Upper lobe of left lung (tissue), 4 donors: ENCODE results near the gene SIVA1.

ENCODE experiments used
- EP300 ChIP-seq, 4 donors: sonication (generic); formaldehyde crosslinking; IDR thresholded peaks; one replicate each; pipeline ENCODE4 v1.5.1; 2017; ENCODE audit warnings: antibody characterized with exemption in 4 of 4, control low read depth in 2 of 4
- POLR2A ChIP-seq, 4 donors: fragments of 450-650 bp; IDR thresholded peaks; one replicate each; pipeline ENCODE4 v1.5.1; 2016 to 2017; ENCODE audit warnings: antibody characterized with exemption in 4 of 4, mild to moderate bottlenecking in 2 of 4
- TF ChIP-seq, protein P1 (sequence below), 6 experiments: fragments of 450-650 bp in 4 of 6; fragments of 200-600 bp in 2 of 6; sonication (generic) in 2 of 6; IDR thresholded peaks; one replicate each; pipeline ENCODE4 v1.5.1; 2016 to 2019; ENCODE audit warnings: antibody characterized with exemption in 6 of 6

- TF ChIP-seq POLR2A (IDR thresholded peaks at IDR 0.05) (no peak), EP300 (IDR thresholded peaks at IDR 0.05) (no peak)
- TF ChIP-seq, protein P1, sequence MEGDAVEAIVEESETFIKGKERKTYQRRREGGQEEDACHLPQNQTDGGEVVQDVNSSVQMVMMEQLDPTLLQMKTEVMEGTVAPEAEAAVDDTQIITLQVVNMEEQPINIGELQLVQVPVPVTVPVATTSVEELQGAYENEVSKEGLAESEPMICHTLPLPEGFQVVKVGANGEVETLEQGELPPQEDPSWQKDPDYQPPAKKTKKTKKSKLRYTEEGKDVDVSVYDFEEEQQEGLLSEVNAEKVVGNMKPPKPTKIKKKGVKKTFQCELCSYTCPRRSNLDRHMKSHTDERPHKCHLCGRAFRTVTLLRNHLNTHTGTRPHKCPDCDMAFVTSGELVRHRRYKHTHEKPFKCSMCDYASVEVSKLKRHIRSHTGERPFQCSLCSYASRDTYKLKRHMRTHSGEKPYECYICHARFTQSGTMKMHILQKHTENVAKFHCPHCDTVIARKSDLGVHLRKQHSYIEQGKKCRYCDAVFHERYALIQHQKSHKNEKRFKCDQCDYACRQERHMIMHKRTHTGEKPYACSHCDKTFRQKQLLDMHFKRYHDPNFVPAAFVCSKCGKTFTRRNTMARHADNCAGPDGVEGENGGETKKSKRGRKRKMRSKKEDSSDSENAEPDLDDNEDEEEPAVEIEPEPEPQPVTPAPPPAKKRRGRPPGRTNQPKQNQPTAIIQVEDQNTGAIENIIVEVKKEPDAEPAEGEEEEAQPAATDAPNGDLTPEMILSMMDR (IDR thresholded peaks at IDR 0.05): no peak
Observed at GRCh38 chr14:104741108-104741802, 11.7 kb upstream of the SIVA1 start.
